Stomach (tissue), 9 donors: ENCODE results near the gene SSTR3. TPM values are rescaled to one million over a fixed set of nuclear protein-coding genes. Genes with fewer than 3 reads are reported as not detected.
"Not testable (repeated sequence)": the region's sequence is repeated elsewhere in the genome, so short reads cannot be mapped to it uniquely, and the experiment has no call there.

Experiments used
- DNase-seq, 2 donors: peaks; one replicate each; pipeline versions ENCODE4 v3.0.0 to v3.0.0-alpha.2; 2013 to 2019
- H3K27ac ChIP-seq, 5 donors: fragments of 200-600 bp in 4 of 5; sonication (generic) in 4 of 5; one replicate each; pipeline ENCODE4 v1.5.1; 2013 to 2019; ENCODE audit warnings: mild to moderate bottlenecking in 1 of 5, moderate library complexity in 1 of 5
- H3K27me3 ChIP-seq, 3 donors: fragments of 200-600 bp; sonication (generic); one replicate each; pipeline ENCODE4 v1.5.1; 2017 to 2019; ENCODE audit warnings: mixed run types in 1 of 3
- H3K36me3 ChIP-seq, 4 donors: fragments of 200-600 bp; sonication (generic); 1 replicate in 3 of 4; 2 replicates in 1 of 4; pipeline ENCODE4 v1.5.1; 2016 to 2019
- H3K4me1 ChIP-seq, 4 donors: fragments of 200-600 bp; sonication (generic); one replicate each; pipeline ENCODE4 v1.5.1; 2016 to 2019
- H3K4me3 ChIP-seq, 4 donors: fragments of 200-600 bp; sonication (generic) in 3 of 4; one replicate each; pipeline ENCODE4 v1.5.1; 2016 to 2019; ENCODE audit warnings: mild to moderate bottlenecking in 1 of 4
- H3K9me3 ChIP-seq, 4 donors: fragments of 200-600 bp; sonication (generic); one replicate each; pipeline ENCODE4 v1.5.1; 2016 to 2019
- EP300 ChIP-seq: sonication (generic); formaldehyde crosslinking; IDR thresholded peaks from one replicate; pipeline ENCODE4 v1.6.1; 2017; ENCODE audit warnings: antibody characterized with exemption
- POLR2A ChIP-seq, 4 donors: fragments of 450-650 bp; IDR thresholded peaks; one replicate each; pipeline ENCODE4 v1.6.1; 2016; ENCODE audit warnings: antibody characterized with exemption in 4 of 4, control low read depth in 2 of 4, mild to moderate bottlenecking in 1 of 4, moderate library complexity in 1 of 4
- POLR2AphosphoS5 ChIP-seq, 3 donors: sonication (generic); formaldehyde crosslinking; IDR thresholded peaks; one replicate each; pipeline ENCODE4 v1.6.1; 2016; ENCODE audit warnings: antibody characterized with exemption in 3 of 3
- WGBS, 5 donors: extraction: QIAGEN DNeasy Blood & Tissue Kit in 3 of 5; methylation state at CpG; one replicate each; pipeline versions ENCODE4 v1.1.5 to v1.1.7; 2013 to 2018; 5-methylcytosine and 5-hydroxymethylcytosine counted together
- intact Hi-C: fragments of 100-400 bp; cut with DNase I; formaldehyde crosslinking; loops from one replicate; pipeline ENCODE4 v1.15.1; 2023; ENCODE audit warnings: low total_unique reads
- polyA plus RNA-seq, 3 donors: library from polyadenylated mRNA; stranded (reverse); fragments of 200-250 nt; gene quantifications; one replicate each; pipeline ENCODE4 v1.2.3, GENCODE V29; 2013
- total RNA-seq, 5 donors: library from RNA; depleted of rRNA; stranded (reverse); fragments of >200 nt; gene quantifications; one replicate each; pipeline versions ENCODE4 v1.1.0 to v1.2.3, GENCODE V29; 2014 to 2016
- TF ChIP-seq, protein P1 (sequence below), 7 experiments: fragments of 450-650 bp in 4 of 7; fragments of 200-600 bp in 3 of 7; sonication (generic) in 3 of 7; IDR thresholded peaks; one replicate each; pipeline ENCODE4 v1.5.1; 2016 to 2019; ENCODE audit warnings: antibody characterized with exemption in 7 of 7, control low read depth in 2 of 7, mild to moderate bottlenecking in 1 of 7
- donor health status: healthy with polysubstance abuse.
- donor health status: Bipolar disorder and iron deficiency.
- donor health status: healthy.

Gene SSTR3
- total and polyA plus RNA-seq, 8 donors, result 0.05 to 0.37 (median 0.12) TPM; not detected in 5

DNA sequence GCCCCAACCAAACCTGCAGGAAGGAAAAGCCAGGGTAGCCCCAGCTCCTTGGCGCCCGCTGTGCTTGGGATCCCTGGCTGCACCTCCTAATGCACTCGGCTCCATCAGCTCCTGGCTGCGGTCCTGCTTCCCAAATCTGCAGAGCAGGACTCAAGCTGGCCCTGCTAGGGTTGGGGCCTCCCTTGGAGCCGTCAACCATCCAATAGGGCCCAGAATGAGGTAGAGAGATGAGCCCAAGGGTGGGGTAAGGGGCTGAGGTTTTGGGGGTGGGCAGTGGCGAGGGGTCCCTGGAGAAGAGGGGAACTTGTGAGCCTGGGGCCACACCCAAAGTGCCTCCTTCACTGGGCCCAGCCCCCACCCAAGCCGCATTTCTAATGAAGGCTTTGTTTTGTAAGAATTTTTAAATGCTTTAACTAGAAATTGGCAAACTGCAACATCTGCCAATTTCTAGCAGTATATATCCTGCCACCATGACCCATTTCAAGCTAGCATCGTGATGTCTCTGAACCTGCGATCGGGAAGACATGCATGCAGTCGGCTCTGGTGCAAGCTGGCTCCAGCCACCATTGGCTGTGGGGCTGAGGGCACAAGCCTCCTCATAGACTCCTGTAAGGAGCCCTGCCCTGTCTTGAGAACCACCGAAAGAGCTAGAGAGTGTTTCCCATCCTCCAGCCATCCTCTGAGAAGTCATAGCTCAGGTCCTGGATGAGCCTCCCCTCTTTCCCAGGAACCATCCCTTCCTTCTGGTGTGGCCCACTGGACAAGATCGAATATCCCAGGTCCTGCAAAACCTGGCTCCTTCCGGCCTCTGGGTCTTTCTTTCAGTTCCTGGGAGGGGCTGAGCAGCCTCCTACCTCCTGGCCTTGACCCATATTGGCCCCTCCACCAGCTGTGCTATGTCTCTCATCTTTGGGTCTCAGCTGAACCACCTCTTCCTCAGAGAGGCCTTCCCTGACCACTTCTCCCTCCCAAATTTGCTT lies 39.7 kb downstream of the SSTR3 start:
- TF ChIP-seq EP300 (no peak), POLR2AphosphoS5 (IDR thresholded peaks at IDR 0.05) (no peak), POLR2A (IDR thresholded peaks at IDR 0.05) (no peak)
- TF ChIP-seq, protein P1, sequence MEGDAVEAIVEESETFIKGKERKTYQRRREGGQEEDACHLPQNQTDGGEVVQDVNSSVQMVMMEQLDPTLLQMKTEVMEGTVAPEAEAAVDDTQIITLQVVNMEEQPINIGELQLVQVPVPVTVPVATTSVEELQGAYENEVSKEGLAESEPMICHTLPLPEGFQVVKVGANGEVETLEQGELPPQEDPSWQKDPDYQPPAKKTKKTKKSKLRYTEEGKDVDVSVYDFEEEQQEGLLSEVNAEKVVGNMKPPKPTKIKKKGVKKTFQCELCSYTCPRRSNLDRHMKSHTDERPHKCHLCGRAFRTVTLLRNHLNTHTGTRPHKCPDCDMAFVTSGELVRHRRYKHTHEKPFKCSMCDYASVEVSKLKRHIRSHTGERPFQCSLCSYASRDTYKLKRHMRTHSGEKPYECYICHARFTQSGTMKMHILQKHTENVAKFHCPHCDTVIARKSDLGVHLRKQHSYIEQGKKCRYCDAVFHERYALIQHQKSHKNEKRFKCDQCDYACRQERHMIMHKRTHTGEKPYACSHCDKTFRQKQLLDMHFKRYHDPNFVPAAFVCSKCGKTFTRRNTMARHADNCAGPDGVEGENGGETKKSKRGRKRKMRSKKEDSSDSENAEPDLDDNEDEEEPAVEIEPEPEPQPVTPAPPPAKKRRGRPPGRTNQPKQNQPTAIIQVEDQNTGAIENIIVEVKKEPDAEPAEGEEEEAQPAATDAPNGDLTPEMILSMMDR (IDR thresholded peaks at IDR 0.05), result no peak
- Histone ChIP-seq H3K9me3 (no peaks in the 10 kb centered on the region), H3K36me3 (no peaks in the 10 kb centered on the region), H3K27me3 (no peaks in the 10 kb centered on the region), H3K4me1 (peaks cover 25 to 40% (median 35%) of the 10 kb centered on the region in 4 donors), H3K27ac (no peak overlapping the region), H3K4me3 (no peak overlapping the region)
- DNase-seq, result no peak
- WGBS, 5 donors, result 82 to 94% (median 88%) methylated on average over 14 of the region's 14 CpGs
- intact Hi-C loops, result no loop called here

DNA sequence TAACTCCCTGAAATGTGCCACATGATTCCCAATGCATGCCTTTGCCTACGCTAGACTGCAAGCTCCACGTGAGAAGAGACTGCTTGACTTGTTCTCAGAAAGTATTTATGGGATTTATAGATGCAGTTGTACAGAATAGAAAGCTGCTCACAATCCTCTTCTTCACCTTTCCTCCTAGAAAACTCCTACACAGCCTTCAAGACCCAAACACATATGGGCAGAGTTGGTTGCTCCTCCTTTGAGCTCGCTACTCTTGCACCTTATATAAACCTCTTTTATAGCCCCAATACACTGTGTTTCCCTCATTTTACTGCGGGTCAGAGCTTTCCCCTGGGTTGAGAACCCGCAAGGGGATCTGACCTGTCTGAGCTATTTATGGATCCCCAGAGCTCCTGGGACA lies 40.6 kb downstream of the SSTR3 start:
- Histone ChIP-seq H3K27ac (no peak overlapping the region), H3K4me3 (no peak overlapping the region), H3K36me3 (no peaks in the 10 kb centered on the region), H3K27me3 (no peaks in the 10 kb centered on the region), H3K4me1 (peaks cover 25 to 40% (median 35%) of the 10 kb centered on the region in 4 donors), H3K9me3 (no peaks in the 10 kb centered on the region)
- no peak for DNase-seq
- TF ChIP-seq POLR2AphosphoS5 (IDR thresholded peaks at IDR 0.05) (no peak), EP300 (no peak), POLR2A (IDR thresholded peaks at IDR 0.05) (no peak)
- TF ChIP-seq, protein P1 (IDR thresholded peaks at IDR 0.05), result no peak
- intact Hi-C loops, result no loop called here
- 79 to 93% (median 91%) methylated on average over 5 of the region's 5 CpGs for WGBS, 5 donors

DNA sequence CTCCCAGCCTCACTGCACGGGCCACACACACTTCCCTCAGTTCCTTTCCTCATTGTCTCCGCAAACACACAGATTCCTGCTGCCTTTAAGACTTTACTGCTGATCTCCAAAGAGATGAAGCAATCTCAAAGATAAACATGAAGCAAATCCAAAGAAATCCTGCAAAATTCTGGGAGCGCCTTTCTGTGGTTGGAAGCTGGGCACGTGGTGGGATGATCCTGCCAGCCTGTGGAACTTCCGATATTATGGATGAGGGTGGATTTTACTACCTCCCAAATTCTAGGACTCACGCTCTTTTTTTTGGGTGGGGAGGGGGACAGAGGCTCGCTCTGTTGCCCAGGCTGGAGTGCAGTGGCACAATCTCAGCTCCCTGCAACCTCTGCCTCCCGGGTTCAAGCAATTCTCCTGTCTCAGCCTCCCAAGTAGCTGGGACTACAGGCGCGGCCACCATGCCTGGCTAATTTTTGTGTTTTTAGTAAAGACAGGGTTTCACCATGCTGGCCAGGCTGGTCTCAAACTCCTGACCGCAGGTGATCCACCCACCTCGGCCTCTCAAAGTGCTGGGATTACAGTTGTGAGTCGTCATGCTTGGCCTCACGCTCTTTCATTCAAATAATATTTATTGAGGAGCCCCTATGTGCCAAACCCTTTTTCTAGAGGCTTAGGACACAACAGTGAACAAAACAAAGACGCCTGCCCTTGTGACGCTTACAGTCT lies 41.4 kb downstream of the SSTR3 start:
- DNase-seq, result not testable (repeated sequence)

DNA sequence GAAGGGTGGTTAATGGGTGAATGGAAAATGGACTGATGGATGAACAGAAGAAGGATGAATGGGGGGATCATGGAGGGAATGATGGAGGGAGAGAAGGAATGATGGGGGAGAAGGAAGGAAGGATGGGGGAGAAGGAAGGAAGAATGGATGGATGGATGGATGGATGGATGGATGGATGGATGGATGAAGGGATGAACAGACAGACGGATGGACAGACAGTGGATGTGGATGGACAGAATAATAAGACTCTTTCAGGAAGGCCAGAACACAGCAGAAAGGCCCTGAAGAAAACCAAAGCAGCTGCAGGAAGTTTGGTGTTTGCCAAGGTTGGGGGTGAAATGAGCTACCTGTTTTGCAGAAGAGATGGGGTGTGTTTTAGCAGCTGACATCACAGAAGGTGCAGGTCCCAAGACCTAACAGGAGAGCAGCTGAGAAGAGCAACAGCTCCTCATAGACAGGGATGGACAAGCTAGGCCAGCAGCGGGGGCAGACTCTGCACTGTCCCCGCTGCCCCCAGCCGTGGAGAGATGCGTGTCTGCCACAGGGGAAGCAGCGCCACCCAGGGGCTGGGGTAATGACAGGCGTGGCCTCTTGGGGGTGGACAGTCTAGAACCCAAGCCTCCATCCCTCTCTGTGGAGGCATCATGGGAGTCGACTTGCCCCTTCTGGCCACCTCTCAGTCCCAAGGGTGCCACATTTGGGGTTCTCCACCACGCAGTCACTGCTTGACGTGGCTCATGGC lies 42.2 kb downstream of the SSTR3 start:
- TF ChIP-seq, protein P1 (IDR thresholded peaks at IDR 0.05), result no peak
- no peak for TF ChIP-seq POLR2A (IDR thresholded peaks at IDR 0.05)
- no peak for TF ChIP-seq POLR2AphosphoS5 (IDR thresholded peaks at IDR 0.05)
- TF ChIP-seq EP300, result no peak
- Histone ChIP-seq H3K27ac (peak overlapping the region in 3 of 5 donors; percentile 14 to 21 (median 20)), H3K27me3 (no peaks in the 10 kb centered on the region), H3K36me3 (no peaks in the 10 kb centered on the region), H3K4me1 (peaks cover 18 to 35% (median 27%) of the 10 kb centered on the region in 4 donors), H3K4me3 (no peak overlapping the region), H3K9me3 (no peaks in the 10 kb centered on the region)
- intact Hi-C loops, result no loop called here
- 82 to 92% (median 88%) methylated on average over 6 to 10 of the region's 10 CpGs for WGBS, 5 donors
- DNase-seq, result no peak

More for the DNA sequence above, 41.4 kb downstream of the SSTR3 start:
- Histone ChIP-seq H3K27ac (peak overlapping the region in 3 of 5 donors; percentile 14 to 21 (median 20)), H3K4me1 (peaks cover 21 to 40% (median 34%) of the 10 kb centered on the region in 4 donors)
- intact Hi-C loops, H3K4me3 ChIP-seq, H3K9me3 ChIP-seq, H3K36me3 ChIP-seq, H3K27me3 ChIP-seq: not testable (repeated sequence)
- WGBS, 5 donors, result 77 to 88% (median 87%) methylated on average over 12 to 16 of the region's 16 CpGs
